HEK293 (cell line): ENCODE results near the gene RELT.

Experiments
- BCL11A ChIP-seq: fragments of 450-650 bp; formaldehyde crosslinking; IDR thresholded peaks from 2 replicates; pipeline ENCODE4 v1.5.1; 2016; ENCODE audit warnings: low read depth, missing biosample characterization, missing genetic modification characterization
- CTCF ChIP-seq: fragments of 450-650 bp; formaldehyde crosslinking; IDR thresholded peaks from 2 replicates; pipeline ENCODE4 v1.5.1; 2016; ENCODE audit warnings: missing biosample characterization, missing genetic modification characterization
- TSHZ1 ChIP-seq: fragments of 450-650 bp; formaldehyde crosslinking; IDR thresholded peaks from 2 replicates; pipeline ENCODE4 v1.5.1; 2016; ENCODE audit warnings: missing biosample characterization, missing genetic modification characterization, borderline replicate concordance
- YY1 ChIP-seq: fragments of 450-650 bp; formaldehyde crosslinking; IDR thresholded peaks from 2 replicates; pipeline ENCODE4 v1.5.1; 2018; ENCODE audit warnings: missing biosample characterization, missing genetic modification characterization
- ZNF37A ChIP-seq: fragments of 450-650 bp; IDR thresholded peaks from 2 replicates; pipeline ENCODE4 v1.5.1; 2018; ENCODE audit warnings: missing biosample characterization, missing genetic modification characterization

DNA sequence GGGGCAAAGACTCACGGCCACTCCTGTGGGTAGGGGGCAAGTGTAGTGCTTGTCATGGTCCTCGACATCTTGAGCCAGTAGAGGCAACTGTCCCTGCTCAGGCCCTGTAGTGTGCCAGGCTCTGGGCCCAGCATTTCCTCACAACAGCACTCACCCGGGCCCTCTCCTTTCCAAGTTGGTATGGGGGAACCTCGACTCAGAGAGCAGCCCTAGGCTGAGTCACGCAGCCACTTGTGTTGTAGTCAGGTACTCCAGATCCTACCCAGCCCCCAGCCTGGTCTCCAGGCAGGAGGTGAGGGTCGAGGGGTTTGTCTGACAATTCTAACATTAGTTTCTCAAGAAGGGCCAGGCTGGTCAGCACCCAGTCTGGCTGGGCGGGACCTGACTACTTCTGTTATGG, 4.1 kb downstream of the RELT start:
- TF ChIP-seq ZNF37A (no peak), TSHZ1 (tag by site-specific recombination) (no peak), YY1 (tag by site-specific recombination) (no peak), BCL11A (tag by site-specific recombination) (no peak), CTCF (tag by site-specific recombination) (no peak)
